SKM-1 (cell line): ENCODE measurements around the gene MRPL27.

Source experiments
- DNase-seq: peaks from one replicate; lab custom pipeline; 2025; ENCODE audit not compliant: unreplicated experiment; lab: John Stamatoyannopoulos, UW

The MRPL27 gene

GRCh38 chr17:50388728-50389127, 15.7 kb upstream of the MRPL27 start:
- DNase-seq, result no peak

- no peak for DNase-seq
These were observed 13.5 kb upstream of the MRPL27 start for GRCh38 chr17:50386510-50386909.

DNA sequence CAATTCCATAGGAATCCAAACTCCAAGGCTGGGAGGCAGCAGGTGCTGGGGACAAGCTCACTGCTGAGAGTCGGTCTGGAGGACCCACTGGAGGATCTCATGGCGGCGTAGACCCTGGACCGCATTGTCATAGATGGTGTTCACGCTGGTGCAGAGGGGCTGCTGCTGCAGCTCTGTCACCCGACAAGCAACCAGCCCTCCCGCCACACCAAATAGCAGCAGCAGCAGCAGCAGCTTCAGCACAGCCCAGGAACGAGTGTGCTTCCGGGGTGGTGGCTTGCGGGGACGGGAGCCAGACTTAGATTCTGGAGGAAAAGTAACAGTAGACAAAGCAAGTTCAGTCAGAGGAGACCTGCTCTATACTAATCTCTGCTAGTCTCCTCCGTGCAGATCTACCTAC, 9.9 kb upstream of the MRPL27 start:
- DNase-seq, result no peak

DNA sequence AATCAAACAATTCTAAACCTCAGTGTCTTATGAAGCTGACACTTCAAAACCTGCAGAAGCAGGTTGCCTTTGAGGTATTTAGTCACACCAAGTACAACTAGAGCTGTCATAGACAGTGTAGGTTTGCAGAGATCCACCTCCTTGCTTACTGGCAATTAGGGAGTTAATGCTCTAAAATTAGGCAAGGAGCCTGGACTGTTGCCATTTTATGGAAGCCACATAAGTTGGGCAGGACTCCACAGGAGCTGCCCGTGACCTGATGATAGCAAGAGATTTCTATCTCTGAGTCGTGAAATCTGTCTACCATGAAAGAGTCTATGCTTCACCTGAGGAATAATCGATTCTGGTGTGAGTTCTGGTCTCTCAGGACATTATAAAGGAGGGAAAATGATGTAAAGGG, 8.9 kb upstream of the MRPL27 start:
- DNase-seq, result no peak

DNA sequence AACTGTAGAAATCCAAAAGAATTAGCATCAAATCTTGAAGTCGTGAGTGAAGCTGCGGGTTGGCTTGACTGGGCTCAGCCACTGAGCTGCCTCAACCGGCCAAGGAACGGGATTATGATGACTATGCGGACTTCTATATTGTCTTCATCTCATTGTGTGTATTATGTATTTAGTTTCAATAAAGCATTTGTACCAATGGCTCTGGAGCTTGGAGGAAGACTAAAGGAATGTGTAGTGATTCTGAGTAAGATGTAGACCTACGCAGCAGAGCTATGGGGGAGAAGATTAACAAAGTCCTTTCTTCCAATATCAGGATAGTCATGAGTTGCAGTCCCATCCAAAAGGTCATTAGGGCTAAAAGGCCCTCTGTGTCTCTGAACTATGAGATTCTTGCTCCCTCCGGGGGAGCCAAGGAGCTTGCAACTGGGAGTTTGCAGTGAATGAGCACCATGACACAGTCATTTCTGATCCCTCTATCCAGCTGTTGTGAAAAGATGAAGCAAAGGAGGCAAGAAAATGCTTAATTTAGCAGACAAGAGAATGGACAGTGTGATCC, 8.4 kb upstream of the MRPL27 start:
- DNase-seq, result no peak

DNA sequence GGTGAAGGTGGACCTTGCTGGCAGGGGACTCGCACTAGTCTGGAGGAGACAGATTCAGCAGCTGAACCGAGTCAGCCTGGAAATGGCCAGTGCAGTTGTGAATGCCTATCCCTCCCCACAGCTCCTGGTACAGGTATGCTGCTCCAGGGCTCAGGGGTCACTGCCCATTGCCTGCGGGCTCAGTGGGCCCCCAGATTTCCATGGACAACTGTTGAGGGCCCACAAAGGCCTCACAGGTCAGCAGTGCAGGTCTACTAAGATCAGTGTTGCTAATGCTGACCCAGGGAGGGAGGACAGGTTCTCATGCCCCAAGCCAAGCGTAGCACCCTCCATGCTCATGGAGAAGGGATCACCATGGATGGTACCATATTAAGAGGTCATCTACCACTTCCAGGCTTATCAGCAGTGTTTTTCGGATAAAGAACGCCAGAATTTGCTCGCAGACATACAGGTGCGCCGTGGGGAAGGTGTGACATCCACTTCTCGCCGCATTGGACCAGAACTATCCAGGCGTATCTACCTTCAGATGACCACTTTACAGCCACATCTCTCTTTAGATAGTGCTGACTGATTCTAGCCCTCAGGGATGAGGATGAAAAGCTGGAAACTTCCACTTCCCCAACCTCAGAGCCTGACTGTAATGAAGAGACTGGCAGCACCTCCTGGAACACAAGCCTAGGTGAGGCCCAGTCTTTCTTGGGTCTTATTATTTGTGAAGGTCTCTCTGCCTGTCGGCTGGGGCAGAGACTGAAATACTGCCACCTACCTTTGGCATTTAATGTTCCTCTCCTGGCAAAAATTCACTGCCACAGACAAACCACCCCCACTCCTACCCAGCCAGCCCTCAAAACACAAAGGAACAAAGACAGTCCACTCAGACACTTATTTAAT, 7.6 kb upstream of the MRPL27 start:
- no peak for DNase-seq

DNA sequence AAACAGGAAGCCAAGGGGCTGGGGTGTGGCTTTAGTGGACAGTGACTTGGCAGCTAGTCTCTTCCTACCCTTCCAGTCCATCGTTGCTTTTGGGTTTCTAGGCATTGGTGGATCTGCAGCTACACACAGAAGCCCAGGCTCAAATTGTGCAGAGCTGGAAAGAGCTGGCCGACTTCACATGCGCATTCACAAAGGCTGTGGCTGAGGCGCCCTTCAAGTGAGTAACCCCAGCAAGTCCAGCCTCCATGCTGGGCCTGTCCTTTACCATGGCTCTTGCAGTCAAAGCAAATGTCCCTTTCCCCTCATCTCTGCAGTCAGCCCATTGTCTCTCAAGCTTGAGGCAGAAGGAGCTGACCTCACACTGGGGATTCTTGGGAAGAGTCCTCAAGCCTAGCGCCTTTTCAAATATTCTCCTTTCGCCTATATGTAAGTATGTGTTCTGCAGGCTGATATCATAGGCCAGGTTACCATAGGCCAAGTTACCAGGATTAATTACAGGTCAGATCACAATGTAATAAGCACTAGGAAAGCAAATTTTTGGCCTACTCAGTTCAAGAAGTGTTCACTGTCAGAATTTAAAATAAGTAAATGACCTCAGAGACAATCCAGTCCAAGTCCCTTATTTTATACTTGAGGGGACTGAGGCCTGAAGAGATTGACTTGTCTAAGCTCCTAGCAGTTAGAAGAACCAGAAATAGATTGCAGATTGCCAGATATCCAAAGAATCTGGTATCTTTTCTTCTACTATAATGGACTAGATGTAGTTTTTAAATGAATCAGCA, 6.6 kb upstream of the MRPL27 start:
- no peak for DNase-seq

GRCh38 chr17:50375858-50376538, 3.0 kb upstream of the MRPL27 start:
- no peak for DNase-seq

GRCh38 chr17:50373705-50374104, 721 bp upstream of the MRPL27 start:
- DNase-seq, result no peak

- no peak for DNase-seq
These were observed 694 bp downstream of the MRPL27 start for GRCh38 chr17:50372222-50372757.

- DNase-seq, result no peak
These were observed 1.5 kb downstream of the MRPL27 start for GRCh38 chr17:50371526-50371925.

DNA sequence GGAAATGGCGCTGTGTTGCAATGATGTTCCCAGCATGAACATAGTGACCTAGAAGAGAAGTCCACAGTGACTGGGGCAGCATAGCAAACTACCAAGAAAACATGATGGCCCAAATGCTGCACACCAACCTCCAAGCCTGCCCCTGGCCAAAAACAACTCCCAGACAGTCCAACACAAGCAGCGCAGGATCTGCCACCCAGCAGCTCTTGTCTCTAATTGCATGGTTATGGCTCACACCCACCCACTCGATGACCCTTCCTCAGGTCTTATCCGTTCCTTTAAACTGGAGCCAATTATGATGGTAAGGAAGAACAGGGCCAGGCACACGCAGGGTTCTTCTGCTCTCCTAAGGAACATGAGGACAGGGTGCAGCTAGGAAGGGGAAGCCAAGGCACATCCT, 2.9 kb downstream of the MRPL27 start:
- DNase-seq, result no peak

- no peak for DNase-seq
These were observed 5.6 kb downstream of the MRPL27 start for GRCh38 chr17:50367401-50367800.

DNA sequence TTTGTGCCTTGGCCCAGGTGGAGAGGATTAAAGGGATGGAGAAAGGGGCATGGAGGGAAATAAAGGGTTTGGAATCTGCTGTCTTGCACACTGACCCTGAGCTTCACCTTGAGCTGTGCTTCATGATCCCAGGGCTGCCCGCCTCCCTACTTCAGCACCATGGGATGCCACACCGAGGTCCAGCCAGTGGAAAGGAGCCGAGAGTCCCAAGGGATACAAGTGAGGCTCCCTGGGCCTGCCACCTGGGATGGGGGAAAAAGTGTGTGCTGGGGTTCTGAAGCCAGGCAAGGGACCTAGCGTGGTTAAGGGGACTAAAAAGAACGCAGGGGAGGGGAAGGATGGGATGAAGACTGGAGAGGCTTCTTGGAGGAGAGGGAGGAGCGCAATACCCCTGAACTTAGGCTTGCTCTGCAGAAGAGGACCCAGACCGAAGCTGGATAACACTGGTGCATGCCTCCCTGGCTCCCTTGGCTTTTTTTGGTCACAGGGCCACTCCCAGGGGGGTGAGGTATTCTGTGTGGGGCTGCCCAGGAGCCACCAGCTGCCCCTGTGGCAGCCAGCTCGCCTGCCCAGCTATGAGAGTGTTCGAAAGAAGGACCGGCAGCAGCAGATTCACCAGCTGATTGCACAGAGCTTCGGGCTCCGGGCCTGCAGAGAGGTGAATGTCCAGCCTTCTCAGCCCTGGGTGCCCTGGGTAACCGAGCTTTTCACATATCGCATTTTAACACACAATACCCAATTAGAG, 7.2 kb downstream of the MRPL27 start:
- no peak for DNase-seq

DNA sequence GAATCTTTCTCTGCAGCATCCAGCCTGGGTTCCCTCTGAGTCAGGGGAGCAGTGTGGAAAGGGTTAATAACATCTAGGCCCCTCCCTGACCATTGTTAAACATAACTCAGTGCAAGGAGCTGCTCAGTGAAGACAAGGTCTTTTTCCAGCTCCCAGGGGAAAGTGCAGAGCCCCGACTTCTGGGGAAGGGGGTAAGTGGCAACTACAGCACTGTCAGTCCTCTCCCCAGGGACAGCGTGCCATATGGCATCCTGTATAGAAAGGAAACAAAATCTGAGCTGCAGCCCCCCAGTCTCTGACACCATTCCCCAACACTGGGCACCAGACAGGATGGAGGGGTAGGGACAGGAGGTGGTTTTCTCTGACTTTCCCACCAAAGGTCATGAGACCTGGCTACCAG, 7.8 kb downstream of the MRPL27 start:
- DNase-seq, result no peak

DNA sequence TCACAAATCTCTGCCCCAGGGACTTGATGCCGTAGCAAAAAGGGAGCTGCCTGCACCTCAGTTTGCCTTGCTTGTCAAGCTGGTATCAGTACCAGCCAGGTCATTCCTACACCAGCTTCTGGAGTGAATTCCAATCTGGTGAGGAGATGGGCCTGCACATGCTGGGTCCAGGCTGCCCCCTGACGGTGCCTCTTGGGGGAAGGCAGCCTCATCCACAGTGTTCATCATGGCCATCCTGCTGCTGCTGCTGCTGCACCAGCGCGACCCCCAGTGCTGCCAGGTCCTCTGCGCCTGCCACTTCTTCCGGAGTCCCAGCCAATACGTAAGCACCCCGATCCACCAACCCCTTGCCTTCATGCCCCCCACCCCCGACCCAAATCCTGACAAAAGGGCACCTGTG, 8.3 kb downstream of the MRPL27 start:
- no peak for DNase-seq

- DNase-seq, result no peak
These were observed 8.9 kb downstream of the MRPL27 start for GRCh38 chr17:50364061-50364458.

DNA sequence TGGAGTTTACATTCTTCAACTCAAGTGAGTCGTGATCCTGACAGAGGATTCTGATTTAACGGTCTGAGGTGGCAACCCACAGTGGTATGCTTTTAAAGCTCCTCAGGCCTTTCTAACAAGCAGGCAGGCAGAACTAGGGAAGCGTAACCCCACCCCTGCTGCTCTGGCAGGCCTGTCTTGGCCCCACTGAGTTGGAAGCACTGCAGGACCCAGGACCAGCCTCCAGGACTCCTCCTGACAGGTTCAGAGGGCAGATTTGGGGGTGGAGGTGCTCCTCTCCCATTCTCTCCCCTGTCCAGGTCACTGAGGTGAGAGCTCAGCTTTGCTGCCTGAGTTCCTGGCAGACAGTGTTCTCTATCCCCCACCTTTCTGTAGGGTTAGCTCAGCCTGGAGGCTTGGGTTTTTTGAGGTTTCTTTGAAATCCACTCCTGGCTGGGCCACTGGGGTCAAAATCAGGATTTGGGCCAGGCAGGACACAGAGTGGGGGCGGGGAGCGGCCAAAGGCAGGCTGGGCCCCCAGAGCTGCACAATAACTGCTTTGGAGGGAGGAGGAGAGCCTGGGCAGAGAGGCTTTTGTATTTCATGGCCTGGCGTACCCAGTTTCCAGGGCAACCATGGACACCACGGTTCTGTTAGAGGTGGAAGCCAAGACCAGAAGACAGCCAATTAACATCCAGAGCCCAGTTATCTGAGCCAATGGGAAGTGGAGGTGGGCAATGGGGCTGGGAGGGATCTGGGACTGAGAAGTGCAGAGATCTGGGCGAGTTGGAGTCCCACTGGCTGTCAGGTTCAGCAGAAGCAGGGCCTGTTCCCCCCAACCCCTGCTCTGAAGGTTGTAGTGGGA, 9.5 kb downstream of the MRPL27 start:
- no peak for DNase-seq

DNA sequence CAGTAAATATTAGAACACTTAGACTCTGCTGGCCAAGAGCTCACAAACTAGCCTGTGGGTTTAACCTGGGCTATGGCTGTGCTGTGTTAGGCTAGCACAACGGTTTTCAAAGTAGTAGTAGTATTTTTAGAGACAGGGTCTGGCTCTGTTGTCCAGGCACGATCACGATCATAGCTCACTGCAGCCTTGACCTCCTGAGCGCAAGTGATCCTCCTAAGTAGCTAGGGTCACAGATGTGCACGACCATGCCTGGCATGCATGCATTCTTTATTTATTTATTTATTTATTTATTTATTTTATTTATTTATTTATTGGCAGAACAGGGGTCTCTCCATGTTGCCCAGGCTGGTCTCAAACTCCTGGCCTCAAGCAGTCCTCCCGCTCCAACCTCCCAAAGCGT, 10.3 kb downstream of the MRPL27 start:
- DNase-seq, result no peak
